CD4-positive, alpha-beta T cell (primary cell): ENCODE measurements around the gene DFFB. TPM values are rescaled to one million over a fixed set of nuclear protein-coding genes. Genes with fewer than 3 reads are reported as not detected.

Experiments
- ATAC-seq: fragments of 200-7000 bp; cut with Tn5 transposase; one replicate; pipeline ENCODE4 v1.10.0; 2022; ENCODE audit warnings: mild to moderate bottlenecking; ENCODE audit not compliant: poor library complexity
- CTCF ChIA-PET: fragments of 350-600 bp; sonication (Branson Sonifier 250); formaldehyde crosslinking; loops from one replicate; lab custom pipeline; 2021; ENCODE audit warnings: antibody characterized with exemption, inconsistent platforms; lab: Charles Lee
- POLR2A ChIA-PET: fragments of 350-600 bp; sonication (Branson Sonifier 250); formaldehyde crosslinking; loops from one replicate; lab custom pipeline; 2021; ENCODE audit warnings: antibody characterized with exemption, inconsistent platforms; lab: Charles Lee
- DNase-seq, 14 experiments: peaks; one replicate each; pipeline ENCODE4 v3.0.0-alpha.2; 2013 to 2020; ENCODE audit warnings: mixed read lengths in 2 of 14
- H3K27ac ChIP-seq, 2 donors: one replicate each; pipeline versions ENCODE4 v1.5.1 to v1.7.0; 2013; ENCODE audit warnings: low read length in 2 of 2, low read depth in 1 of 2, mild to moderate bottlenecking in 1 of 2
- H3K27me3 ChIP-seq, 2 experiments: 1 replicate in 1 of 2; 2 replicates in 1 of 2; pipeline versions ENCODE4 v1.6.1 to v1.7.0; 2013; ENCODE audit warnings: low read length in 2 of 2, control low read depth in 1 of 2, mild to moderate bottlenecking in 1 of 2, moderate library complexity in 1 of 2; ENCODE audit not compliant: insufficient read depth in 2 of 2, control insufficient read depth in 1 of 2
- H3K36me3 ChIP-seq: one replicate; pipeline ENCODE4 v1.6.1; 2013; ENCODE audit warnings: low read length, control low read depth; ENCODE audit not compliant: insufficient read depth
- H3K4me1 ChIP-seq: one replicate; pipeline ENCODE4 v1.6.1; 2013; ENCODE audit warnings: low read length, control low read depth; ENCODE audit not compliant: insufficient read depth
- H3K4me3 ChIP-seq: one replicate; pipeline ENCODE4 v1.5.1; 2013; ENCODE audit warnings: mild to moderate bottlenecking, low read length, moderate library complexity
- H3K9me3 ChIP-seq, 2 experiments: 1 replicate in 1 of 2; 2 replicates in 1 of 2; pipeline versions ENCODE4 v1.6.1 to v1.7.0; 2013; ENCODE audit warnings: low read length in 2 of 2, mild to moderate bottlenecking in 2 of 2, control low read depth in 1 of 2, moderate library complexity in 1 of 2; ENCODE audit not compliant: control insufficient read depth in 1 of 2, insufficient read depth in 1 of 2
- H3K27ac Mint-ChIP-seq: one replicate; pipeline ENCODE4 v1.8.0; 2020; ENCODE audit warnings: mixed read lengths
- H3K27me3 Mint-ChIP-seq: one replicate; pipeline ENCODE4 v1.8.0; 2021; ENCODE audit warnings: mixed read lengths
- H3K36me3 Mint-ChIP-seq: one replicate; pipeline ENCODE4 v1.8.0; 2021; ENCODE audit warnings: low read depth, mixed read lengths
- H3K4me1 Mint-ChIP-seq: one replicate; pipeline ENCODE4 v1.8.0; 2021; ENCODE audit warnings: low read depth, mixed read lengths
- H3K4me3 Mint-ChIP-seq: one replicate; pipeline ENCODE4 v1.8.0; 2020; ENCODE audit warnings: mild to moderate bottlenecking, mixed read lengths
- H3K9me3 Mint-ChIP-seq: one replicate; pipeline ENCODE4 v1.8.0; 2020; ENCODE audit warnings: mixed read lengths
- intact Hi-C, 2 experiments: fragments of 100-400 bp; cut with DNase I in 1 of 2; cut with micrococcal nuclease in 1 of 2; formaldehyde crosslinking; loops; one replicate each; pipeline versions ENCODE4 v1.15.1 to v1.9.0; 2023 to 2025; cut with DNase I, micrococcal nuclease
- total RNA-seq, 174 experiments: library from RNA in 2 of 174; stranded (reverse) in 2 of 174; gene quantifications; one replicate each; pipeline ENCODE4 v1.2.3 and lab custom pipeline; 2021 to 2026
- TF ChIP-seq, protein P1 (sequence below): fragments of 200-600 bp; IDR thresholded peaks from one replicate; pipeline ENCODE4 v1.8.0; 2022; ENCODE audit warnings: antibody characterized with exemption, mild to moderate bottlenecking

The DFFB gene
- total RNA-seq, 2 experiments from 2014 or later = 6.7 to 6.8 TPM

DNA sequence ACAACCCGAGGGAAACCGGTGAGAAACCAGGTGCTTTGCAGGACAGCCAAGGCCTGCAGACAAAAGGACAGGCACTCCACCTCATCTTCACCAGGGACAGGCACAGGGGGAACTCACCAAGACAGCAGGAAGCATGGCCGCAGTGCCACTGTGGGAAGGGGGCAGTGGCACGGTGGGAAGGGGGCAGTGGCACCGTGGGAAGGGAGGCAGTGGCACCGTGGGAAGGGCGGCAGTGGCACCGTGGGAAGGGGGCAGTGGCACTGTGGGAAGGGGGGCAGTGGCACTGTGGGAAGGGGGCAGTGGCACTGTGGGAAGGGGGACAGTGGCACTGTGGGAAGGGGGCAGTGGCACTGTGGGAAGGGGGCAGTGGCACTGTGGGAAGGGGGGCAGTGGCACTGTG lies 32.6 kb upstream of the DFFB start:
- peaks cover 86% of the 10 kb centered on the region for H3K36me3 Mint-ChIP-seq
- H3K27me3 Mint-ChIP-seq = no peaks in the 10 kb centered on the region
- TF ChIP-seq, protein P1, sequence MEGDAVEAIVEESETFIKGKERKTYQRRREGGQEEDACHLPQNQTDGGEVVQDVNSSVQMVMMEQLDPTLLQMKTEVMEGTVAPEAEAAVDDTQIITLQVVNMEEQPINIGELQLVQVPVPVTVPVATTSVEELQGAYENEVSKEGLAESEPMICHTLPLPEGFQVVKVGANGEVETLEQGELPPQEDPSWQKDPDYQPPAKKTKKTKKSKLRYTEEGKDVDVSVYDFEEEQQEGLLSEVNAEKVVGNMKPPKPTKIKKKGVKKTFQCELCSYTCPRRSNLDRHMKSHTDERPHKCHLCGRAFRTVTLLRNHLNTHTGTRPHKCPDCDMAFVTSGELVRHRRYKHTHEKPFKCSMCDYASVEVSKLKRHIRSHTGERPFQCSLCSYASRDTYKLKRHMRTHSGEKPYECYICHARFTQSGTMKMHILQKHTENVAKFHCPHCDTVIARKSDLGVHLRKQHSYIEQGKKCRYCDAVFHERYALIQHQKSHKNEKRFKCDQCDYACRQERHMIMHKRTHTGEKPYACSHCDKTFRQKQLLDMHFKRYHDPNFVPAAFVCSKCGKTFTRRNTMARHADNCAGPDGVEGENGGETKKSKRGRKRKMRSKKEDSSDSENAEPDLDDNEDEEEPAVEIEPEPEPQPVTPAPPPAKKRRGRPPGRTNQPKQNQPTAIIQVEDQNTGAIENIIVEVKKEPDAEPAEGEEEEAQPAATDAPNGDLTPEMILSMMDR = no peak

DNA sequence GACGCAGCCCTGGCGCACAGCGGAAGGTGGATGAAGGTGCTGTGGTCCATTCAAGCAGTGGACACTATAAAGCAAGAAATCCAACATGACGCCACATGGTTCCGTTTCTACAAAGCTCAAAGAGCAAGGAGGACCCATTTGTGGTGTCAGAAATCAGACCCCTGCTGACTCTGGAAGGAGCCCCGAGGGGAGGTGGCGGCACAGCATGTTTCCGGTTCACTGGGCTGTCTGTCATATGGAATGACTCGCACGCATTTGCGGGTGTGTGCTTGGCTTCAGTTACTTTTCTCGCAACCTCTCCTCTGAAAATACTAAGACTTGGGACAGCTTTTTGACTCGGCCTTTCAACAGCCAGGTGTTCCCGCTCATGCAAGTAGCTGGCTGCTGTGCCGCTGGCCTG lies 31.9 kb upstream of the DFFB start:
- Histone ChIP-seq H3K36me3 (peaks cover 78% of the 10 kb centered on the region), H3K4me1 (no peaks in the 10 kb centered on the region), H3K27me3 (no peaks in the 10 kb centered on the region), H3K4me3 (no peak overlapping the region), H3K9me3 (no peaks in the 10 kb centered on the region), H3K27ac (no peak overlapping the region)
- no peak for ATAC-seq
- CTCF ChIA-PET = no interaction called here
- Mint-ChIP-seq H3K36me3 (peaks cover 86% of the 10 kb centered on the region), H3K27ac (no peak overlapping the region), H3K4me1 (no peaks in the 10 kb centered on the region), H3K27me3 (no peaks in the 10 kb centered on the region), H3K4me3 (no peak overlapping the region), H3K9me3 (no peaks in the 10 kb centered on the region)
- DNase-seq = no peak
- intact Hi-C loops = no loop called here
- POLR2A ChIA-PET = no interaction called here
- TF ChIP-seq, protein P1 = no peak

More for the DNA sequence above, 32.6 kb upstream of the DFFB start:
- no peaks in the 10 kb centered on the region for H3K27me3 ChIP-seq
- H3K4me1 Mint-ChIP-seq = no peaks in the 10 kb centered on the region
- H3K4me1 ChIP-seq = no peaks in the 10 kb centered on the region
- no peak overlapping the region for H3K27ac ChIP-seq
- H3K4me3 Mint-ChIP-seq = no peak overlapping the region
- H3K9me3 Mint-ChIP-seq = no peaks in the 10 kb centered on the region
- intact Hi-C loops = no loop called here
- no peak overlapping the region for H3K4me3 ChIP-seq
- H3K27ac Mint-ChIP-seq = no peak overlapping the region
- CTCF ChIA-PET = no interaction called here
- DNase-seq (no peak), ATAC-seq (no peak)
- no peaks in the 10 kb centered on the region for H3K9me3 ChIP-seq
- POLR2A ChIA-PET = no interaction called here
- peaks cover 72% of the 10 kb centered on the region for H3K36me3 ChIP-seq

DNA sequence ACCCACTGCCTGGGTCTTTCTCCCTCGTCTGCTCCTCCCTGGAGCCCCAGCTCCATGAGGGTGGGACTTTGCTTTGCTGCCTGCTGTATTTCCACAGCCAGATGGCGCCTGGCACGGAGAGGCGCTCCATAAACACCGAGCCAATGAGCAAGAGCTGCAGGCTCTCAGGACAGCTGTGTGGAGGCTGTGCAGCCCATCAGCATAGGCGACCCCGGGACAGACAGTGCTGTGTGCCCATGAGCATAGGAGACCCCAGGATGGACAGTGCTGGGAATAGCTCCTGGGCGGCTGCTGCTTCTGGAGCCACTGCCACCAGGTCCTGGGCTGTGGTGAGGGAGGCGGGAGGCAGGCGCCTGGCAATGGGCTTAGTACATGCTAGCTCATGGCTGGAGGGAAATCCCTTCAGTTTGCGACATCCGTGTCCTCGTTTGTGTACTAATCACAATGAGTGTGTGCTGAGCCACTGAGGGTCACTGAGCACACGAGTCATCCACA lies 29.4 kb upstream of the DFFB start:
- Histone ChIP-seq H3K36me3 (peaks cover 81% of the 10 kb centered on the region), H3K4me3 (no peak overlapping the region), H3K27ac (no peak overlapping the region), H3K9me3 (no peaks in the 10 kb centered on the region), H3K4me1 (no peaks in the 10 kb centered on the region), H3K27me3 (no peaks in the 10 kb centered on the region)
- H3K4me3 Mint-ChIP-seq = no peak overlapping the region
- no peaks in the 10 kb centered on the region for H3K4me1 Mint-ChIP-seq
- ATAC-seq (no peak), DNase-seq (no peak)
- peaks cover 85% of the 10 kb centered on the region for H3K36me3 Mint-ChIP-seq
- H3K27me3 Mint-ChIP-seq = no peaks in the 10 kb centered on the region
- CTCF ChIA-PET = no interaction called here
- intact Hi-C loops = no loop called here
- TF ChIP-seq, protein P1 = no peak
- no peak overlapping the region for H3K27ac Mint-ChIP-seq
- POLR2A ChIA-PET = no interaction called here
- H3K9me3 Mint-ChIP-seq = no peaks in the 10 kb centered on the region
